ENCODE results near the gene CTH.
"Not testable (repeated sequence)": the region's sequence is repeated elsewhere in the genome, so short reads cannot be mapped to it uniquely, and the experiment has no call there.

CTH gene

DNA sequence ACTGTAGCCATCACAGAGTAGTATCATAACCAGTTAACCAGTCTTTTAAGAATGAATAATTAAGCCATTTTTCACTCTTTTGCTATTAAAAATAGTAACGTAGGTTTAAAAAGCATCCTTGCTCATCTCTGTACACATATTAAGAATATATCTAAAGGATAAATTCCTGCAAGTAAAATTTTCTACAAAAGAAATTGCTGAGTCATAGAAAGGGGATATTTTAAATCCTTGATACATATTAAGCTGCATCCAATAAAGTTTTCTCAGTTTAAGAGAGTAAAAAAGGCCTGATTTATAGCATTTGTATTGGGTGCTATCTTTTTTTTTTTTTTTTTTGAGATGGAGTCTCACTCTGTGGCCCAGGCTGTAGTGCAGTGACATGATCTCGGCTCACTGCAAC lies 1.9 kb upstream of the CTH start:
- no peak for DNase-seq (ENCODE audit: low read depth)

DNA sequence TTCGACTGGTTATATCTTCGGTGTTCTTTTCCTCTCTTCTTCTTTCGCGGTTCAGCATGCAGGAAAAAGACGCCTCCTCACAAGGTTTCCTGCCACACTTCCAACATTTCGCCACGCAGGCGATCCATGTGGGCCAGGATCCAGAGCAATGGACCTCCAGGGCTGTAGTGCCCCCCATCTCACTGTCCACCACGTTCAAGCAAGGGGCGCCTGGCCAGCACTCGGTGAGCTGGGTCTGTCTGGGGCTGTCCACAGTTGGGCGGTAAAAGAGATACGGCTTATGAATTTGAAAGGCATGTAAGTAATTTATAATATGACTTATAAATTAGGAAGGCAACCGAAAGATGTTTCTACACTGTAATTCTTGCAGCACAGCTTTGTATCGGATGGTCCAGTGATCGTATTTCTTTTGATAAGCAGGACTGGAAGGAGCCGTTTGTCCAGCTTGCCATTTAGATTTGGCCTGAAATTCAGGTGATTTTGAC lies 334 bp downstream of the CTH start:
- DNase-seq (ENCODE audit: low read depth) = no peak

DNA sequence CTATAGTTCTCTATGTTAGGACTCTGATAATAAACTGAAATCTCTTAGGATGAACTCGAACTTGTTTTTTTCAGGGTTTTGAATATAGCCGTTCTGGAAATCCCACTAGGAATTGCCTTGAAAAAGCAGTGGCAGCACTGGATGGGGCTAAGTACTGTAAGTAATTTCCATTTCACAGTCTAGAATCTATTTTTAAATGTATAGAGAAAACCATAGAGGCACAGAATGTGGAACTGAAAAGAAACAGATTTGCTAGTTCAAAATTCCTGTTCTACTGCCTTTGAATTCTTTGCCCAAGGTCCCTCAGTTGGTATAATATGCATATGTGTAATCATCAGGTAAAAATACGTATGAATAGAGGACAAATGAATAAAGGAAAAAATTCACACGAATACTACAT lies 4.8 kb downstream of the CTH start:
- DNase-seq (ENCODE audit: low read depth) = no peak

DNA sequence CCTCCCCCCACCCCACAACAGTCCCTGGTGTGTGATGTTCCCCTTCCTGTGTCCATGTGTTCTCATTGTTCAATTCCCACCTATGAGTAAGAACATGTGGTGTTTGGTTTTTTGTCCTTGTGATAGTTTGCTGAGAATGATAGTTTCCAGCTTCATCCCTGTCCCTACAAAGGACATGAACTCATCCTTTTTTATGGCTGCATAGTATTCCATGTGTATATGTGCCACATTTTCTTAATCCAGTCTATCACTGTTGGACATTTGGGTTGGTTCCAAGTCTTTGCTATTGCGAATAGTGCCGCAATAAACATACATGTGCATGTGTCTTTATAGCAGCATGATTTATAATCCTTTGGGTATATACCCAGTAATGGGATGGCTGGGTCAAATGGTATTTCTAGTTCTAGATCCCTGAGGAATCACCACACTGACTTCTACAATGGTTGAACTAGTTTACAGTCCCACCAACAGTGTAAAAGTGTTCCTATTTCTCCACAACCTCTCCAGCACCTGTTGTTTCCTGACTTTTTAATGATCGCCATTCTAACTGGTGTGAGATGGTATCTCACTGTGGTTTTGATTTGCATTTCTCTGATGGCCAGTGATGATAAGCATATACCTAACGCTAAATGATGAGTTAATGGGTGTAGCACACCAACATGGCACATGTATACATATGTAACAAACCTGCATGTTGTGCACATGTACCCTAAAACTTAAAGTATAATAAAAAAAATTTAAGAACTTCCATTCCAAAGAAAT lies 8.1 kb downstream of the CTH start:
- not testable (repeated sequence) for DNase-seq (ENCODE audit: low read depth)

DNA sequence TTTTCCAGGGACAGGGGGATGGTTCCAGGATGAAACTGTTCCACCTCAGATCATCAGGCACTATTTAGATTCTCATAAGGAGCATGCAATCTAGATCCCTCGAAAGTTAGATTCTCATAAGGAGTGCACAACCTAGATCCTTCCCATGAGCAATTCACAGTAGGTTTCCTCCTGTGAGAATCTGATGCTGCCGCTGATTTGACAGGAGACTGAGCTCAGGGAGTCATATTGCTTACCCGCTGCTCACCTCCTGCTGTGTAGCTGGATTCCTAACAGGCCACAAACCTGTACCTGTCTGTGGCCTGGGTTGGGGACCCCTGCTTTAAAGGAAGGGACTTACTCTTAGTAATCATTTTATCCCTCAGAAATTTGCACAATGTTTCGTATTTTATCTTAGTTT lies 9.3 kb downstream of the CTH start:
- DNase-seq (ENCODE audit: low read depth) = no peak

DNA sequence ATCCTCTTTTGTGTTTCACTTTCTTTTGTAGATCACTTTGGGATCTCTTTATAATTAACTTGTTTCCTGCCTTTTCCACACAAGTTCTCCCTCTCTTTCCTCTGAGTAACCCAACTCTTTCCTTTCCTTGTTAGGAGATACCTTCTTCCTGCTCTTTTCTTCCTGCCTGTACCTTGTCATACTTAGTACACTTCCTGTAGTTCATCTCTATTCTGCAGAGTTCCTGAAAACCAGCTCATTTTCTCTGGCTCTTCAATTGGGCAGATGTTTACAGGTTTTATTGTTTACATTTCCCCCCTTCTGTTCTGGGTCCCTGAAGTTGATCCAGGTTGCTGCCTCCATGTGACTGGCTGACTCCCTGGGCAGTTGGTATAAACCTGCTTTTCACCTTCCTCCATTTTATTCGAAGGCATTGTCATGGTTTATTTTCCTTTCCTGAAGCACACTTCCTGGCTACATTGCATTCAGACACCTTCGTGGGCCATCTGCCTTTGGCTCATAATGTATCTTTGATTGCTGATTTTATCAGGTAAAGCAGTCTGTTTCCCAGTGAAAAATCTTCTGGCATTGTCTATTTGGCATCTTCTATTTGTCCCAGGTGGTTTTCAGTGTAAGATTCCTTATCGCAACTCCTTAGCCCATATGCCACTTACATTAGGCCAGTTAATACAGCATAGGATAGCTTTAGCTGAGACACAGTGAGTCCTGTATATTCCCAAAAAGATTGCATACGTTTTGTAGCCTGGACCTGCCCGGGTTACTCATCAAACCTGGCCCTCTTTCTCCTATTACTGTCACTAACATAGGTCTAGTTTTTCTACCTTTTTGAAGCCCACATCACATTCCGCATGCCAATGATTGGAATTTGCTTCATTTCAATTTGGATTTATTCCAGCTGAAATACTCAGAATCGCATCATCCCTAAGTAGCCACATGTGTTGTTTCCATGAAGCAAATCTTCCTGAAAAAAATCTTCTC lies 15.4 kb downstream of the CTH start:
- DNase-seq (ENCODE audit: low read depth) = no peak

DNA sequence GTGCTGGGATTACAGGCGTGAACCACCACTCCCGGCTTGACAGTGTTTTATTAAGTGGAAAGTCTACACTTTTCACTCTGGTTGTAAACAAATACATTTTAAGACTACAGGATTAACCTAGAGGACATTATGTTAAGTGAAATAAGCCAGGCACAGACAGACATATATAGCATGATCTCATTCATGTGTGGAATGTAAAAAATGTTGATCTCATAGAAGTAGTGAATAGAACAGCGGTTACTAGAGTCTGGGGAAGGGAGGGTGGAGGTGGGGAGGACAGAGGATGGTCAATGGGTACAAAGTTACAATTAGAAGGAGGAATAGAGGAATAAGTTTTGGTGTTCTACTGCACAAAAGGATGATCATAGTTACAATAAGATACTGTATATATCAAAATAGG lies 16.9 kb downstream of the CTH start:
- no peak for DNase-seq (ENCODE audit: low read depth)

DNA sequence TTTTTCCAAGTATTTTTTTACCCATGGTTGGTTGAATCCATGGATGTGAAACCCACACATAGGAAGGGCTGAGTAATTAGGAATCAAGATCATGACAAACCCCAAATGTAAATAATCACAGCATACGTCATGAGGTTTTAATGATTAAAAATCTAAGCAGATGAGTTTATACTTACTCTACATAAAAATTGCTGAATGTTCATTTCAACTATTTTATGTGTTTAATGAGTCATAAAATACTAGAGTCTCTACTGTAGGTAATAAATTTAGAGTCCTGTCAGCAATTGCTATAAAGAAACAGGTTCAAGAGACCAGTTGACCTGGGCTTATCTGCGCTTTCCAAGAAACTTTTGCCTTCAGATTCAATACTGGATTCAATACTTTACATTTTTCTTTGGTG lies 18.2 kb downstream of the CTH start:
- no peak for DNase-seq (ENCODE audit: low read depth)

DNA sequence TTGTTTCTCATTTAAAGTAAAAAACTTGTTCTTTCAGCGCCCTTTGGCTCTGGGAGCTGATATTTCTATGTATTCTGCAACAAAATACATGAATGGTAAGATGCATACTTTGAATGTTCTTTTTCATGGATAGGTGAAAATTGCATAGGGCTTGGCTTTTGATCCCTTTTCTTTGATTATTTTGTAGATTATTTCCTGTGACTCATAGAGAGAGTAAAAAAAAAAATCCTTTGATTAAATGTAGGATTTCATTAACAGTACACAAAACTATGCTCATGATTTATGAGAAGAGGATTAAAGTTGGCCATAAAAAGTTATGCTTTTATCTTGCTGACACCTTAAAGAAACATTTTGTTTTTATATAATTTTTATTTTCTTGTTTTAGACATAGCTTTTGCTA lies 18.7 kb downstream of the CTH start:
- DNase-seq (ENCODE audit: low read depth) = no peak

DNA sequence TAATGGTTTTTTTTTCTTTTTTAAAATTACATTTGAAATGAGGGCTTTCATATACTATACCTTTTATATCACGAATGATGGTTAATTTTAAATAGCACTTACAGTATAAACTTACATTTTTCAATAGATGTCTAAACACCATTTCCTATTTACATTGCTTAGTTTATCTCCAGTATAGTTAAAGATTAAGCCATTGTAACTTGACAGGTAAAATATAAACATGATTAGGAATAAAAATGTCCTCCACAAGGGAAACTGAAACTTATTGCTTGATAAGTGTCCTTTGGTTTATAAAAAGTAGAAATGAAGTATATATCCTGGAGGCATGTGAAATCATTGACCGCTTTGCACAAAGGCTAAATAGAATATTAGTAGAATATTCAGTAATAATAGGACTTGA lies 20.2 kb downstream of the CTH start:
- DNase-seq (ENCODE audit: low read depth) = no peak

DNA sequence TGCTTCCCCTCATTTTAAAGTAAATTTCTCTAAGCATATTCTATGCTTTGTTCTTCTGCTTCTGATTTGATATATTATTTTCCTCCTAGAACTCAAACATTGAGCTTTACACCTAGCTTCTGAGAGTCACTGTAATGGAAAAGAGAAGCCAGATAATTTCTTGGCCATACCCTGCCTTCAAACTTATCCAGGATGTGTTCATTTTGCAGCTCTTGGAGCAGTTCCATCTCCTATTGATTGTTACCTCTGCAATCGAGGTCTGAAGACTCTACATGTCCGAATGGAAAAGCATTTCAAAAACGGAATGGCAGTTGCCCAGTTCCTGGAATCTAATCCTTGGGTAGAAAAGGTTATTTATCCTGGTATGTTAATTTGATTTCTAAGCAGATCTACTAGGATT lies 20.8 kb downstream of the CTH start:
- DNase-seq (ENCODE audit: low read depth) = no peak

DNA sequence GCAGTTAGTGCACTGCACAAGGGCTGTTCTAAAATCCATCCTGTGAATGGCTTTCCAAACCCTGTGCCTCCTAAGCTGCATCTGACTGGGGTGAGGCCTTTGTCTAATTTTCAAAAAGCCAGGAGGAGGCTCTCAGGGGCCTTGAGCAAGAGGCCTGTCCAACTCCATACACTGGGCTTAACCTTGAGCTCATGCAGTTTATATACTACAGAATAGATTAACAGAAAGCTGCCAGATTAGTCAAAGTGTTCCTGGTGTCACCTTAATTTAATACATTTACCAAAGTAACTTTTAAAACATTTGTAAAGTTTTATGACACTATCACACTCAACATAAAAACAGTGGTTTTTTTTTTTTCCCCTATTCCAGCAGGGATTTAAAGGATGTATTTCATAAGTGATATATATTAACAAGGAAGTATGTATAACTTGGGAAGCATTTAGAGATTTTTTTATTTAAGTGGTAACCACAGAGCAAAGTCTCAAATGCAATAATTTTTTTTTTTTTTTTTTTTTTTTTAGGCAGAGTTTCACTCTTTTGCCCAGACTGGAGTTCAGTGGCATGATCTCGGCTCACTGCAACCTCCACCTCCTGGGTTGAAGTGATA lies 23.3 kb downstream of the CTH start:
- DNase-seq (ENCODE audit: low read depth) = no peak

DNA sequence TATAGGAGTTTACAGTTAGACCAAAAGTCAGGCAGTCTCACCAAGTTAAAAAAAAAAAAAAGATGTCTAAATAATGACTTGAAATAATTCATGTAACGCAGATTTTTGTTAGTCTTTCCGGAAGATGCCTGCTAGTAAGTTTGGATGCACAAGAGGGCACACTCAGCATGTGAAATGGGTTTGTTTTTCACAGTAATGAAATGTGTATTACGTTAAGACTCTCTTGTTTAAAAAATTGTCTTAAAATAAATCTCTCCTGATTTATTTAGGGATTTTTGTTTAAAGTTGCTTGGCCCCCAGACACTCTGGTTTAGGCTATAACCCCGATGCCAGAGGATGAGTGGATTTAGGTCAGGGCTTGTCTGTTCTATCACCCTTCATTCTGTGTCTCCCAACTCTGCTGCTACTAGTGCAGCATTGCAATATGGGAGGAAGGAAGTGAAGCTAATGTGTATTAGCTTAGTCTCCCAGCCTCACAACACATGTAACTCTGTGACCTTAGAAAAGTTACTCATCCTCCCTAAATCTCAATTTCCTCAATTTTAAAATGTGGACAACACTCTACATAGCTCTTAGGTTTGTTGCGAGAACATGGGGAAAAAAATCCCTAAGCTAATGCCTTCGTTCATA lies 25.7 kb downstream of the CTH start:
- no peak for DNase-seq (ENCODE audit: low read depth)

DNA sequence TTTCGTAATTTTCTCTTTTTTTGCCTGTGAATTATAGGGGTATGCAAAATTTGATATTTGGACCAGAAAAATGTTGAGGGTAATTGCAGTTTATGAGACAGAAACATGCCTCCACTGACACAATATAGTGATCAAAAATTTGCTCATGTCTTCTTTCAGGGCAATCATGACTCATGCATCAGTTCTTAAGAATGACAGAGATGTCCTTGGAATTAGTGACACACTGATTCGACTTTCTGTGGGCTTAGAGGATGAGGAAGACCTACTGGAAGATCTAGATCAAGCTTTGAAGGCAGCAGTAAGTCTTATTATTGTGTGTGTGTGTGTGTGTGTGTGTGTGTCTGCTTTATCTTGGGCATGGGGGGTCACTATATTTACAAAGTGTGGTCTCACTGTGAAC lies 27.5 kb downstream of the CTH start:
- DNase-seq (ENCODE audit: low read depth) = no peak

DNA sequence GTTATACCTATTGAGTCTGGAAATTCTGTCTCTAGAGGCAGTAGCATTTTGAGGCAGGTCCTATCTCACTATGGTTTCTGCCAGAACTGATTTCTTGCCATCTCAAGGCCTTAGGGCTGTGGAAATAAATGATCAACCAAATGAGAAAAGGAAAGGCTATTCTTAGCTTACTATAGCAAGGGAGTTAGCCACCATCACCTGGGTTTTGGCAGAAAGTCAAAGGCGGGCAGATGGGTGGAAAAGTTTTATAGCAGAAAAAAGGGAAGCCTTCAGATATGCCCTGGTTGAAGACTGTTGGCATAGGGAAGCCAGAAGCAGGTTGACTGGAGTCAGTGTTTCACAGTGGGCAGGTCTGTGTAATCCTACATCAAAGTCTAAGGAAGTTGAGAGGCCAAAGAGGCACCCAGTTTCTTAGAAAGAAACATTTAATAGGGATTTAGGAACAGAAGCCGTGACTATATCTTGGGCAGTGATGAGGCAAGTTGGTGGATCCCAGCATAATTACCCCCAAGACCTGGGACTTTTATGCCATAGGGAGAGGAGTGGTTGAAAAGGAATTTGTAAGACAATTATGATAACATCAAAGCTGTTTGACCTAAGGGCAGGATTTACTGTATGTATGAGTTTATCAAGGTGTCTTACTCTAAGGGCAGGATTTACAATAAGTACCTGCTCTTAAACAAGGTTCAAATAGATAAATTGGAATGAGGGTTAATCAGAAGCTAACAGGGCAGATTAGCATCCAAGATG lies 29.7 kb downstream of the CTH start:
- DNase-seq (ENCODE audit: low read depth) = no peak

DNA sequence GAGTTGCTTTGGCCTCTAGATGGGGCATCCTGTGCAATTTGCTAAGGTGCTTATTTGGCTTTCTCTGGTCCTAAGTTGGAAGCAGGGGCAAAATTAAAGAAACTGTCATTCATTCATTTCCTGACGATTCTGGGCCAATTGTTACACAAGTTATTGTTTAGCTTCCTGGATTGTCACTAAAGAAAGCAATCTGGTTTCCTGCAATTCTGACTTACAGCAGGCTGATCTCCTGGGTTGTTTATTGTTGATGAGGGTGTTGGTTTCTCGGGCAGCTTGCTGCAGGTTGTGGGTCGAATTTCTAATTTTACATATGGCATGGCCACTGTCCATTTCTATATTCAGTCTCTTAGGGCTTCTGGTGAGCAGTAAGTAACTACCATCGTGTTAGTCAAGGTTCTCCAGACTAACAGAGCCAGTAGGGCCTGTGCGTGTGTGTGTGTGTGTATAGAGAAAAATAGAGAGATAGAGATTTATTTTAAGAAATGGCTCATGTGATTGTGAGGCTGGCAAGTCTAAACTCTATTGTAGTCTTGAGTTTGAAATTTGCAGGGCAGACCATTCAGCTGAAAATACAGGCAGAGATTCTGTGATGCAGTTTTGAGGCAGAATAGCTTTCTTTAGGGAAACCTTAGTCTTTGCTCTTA lies 30.4 kb downstream of the CTH start:
- no peak for DNase-seq (ENCODE audit: low read depth)

DNA sequence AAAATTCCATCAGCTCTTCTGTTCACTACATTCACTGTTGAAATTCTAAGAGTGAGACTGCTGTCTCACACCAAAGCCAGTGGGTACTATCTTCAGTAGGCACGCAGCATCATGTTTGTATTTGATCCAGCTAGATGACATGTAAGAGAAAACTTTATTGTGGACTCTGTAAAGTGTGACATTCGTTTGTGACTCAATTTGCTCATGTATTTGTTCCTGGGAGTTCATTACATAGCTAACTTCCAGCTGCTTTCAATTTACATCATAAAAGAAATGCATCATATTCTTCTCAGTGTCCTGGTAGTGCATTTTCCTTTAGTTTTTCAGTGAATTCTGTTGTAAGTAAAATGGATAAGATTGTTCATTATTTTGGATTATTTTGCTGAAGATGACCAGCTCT lies 31.4 kb downstream of the CTH start:
- DNase-seq (ENCODE audit: low read depth) = no peak

DNA sequence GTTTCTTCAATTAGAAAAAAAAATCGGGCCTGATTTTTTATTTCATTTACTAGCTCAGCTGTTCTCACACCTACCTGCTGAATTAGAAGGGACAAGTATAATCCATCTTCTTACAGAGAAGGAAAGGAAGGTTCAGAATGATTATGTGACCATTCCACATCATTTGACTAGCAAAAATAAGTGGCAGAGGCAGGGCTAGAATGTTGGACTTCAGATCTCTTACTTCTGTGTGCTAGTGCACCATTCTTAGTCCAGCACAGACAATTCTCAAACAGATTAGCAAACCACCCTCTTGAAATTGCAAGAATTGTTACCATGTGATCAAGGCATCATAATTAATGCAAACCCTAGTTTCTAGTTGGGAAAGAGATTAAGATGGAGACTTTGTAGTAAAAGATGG lies 32.7 kb downstream of the CTH start:
- DNase-seq (ENCODE audit: low read depth) = no peak

DNA sequence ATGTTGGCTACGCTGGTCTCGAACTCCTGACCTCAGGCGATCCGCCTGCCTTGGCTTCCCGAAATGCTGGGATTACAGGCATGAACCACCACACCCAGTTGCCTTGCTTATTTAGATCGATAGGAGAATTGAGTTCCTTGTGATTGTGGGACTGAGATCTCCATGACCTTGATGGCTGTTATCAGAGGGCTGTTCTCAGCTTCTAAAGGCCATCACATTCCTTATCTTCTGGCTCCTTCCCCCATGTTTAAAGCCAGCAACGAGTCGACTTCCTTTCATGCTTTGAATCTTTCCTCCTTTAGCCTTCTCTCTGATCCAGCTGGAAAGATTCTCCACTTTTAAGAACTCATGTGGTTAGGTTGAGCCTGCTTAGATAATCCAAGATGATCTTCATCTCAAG lies 38.0 kb downstream of the CTH start:
- no peak for DNase-seq (ENCODE audit: low read depth)

DNA sequence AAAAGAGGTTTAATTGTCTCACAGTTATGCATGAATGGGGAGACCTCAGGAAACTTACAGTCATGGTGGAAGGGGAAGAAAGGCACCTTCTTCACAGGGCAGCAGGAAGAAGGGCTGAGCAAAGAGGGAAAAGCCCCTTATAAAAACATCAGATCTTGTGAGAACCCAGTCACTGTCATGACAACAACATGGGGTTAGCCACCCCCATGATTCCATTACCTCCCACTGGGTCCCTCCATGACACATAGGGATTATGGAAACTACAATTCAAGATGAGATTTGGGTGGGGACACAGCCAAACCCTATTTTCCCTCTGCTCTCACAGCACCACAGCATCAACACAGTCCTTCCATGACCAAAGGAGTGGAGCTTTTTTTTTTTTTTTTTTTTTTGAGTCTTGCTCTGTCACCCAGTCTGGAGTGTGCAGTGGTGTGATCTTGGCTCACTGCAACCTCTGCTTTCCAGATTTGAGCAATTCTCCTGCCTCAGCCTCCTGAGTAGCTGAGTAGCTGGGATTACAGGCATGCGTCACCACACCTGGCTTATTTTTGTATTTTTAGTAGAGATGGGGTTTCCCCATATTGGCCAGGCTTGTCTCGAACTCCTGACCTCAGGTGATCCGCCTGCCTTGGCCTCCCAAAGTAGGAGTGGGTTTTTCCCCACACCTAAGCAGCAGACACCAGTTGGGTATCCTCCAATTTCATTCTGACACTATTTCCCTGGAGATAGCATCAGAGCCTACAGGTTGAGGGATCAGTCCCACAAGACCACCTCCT lies 41.3 kb downstream of the CTH start:
- DNase-seq (ENCODE audit: low read depth) = peak; percentile 15
